ENCODE results near the gene HS3ST3B1.

GRCh38 chr17:14304222-14304772 is 3.4 kb downstream of the HS3ST3B1 start:
- TF ChIP-seq REST (IDR thresholded peaks at IDR 0.05; ENCODE audit: low read depth) (no peak), RAD21 (IDR thresholded peaks at IDR 0.05; ENCODE audit: low read depth) (no peak), EGR1 (IDR thresholded peaks at IDR 0.05) (no peak), TAF1 (IDR thresholded peaks at IDR 0.05; ENCODE audit: low read depth) (no peak), CEBPB (IDR thresholded peaks at IDR 0.05) (no peak), YY1 (IDR thresholded peaks at IDR 0.05; ENCODE audit: low read depth) (no peak), CREB1 (IDR thresholded peaks at IDR 0.05; ENCODE audit: low read depth) (no peak)
- TF ChIP-seq, protein P1, sequence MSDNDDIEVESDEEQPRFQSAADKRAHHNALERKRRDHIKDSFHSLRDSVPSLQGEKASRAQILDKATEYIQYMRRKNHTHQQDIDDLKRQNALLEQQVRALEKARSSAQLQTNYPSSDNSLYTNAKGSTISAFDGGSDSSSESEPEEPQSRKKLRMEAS (IDR thresholded peaks at IDR 0.05), result no peak

Measured in Ishikawa (cell line).